Spleen (tissue), 11 donors: Measurements from ENCODE around the gene ADAP1. TPM values are rescaled to one million over a fixed set of nuclear protein-coding genes. Genes with fewer than 3 reads are reported as not detected.
A peak's percentile ranks its signal among the peaks of the same experiment; 100 is the strongest.

Experiments used
- DNase-seq: peaks from one replicate; pipeline ENCODE4 v3.0.0-alpha.2; 2020
- H3K27ac ChIP-seq, 8 donors: fragments of 200-600 bp; sonication (generic) in 7 of 8; 1 replicate in 4 of 8; 2 replicates in 4 of 8; pipeline versions ENCODE4 v1.5.0 to v1.8.0; 2016 to 2021; ENCODE audit warnings: inconsistent platforms in 4 of 8, mild to moderate bottlenecking in 4 of 8, moderate library complexity in 1 of 8
- H3K27me3 ChIP-seq, 7 donors: fragments of 200-600 bp; sonication (generic) in 6 of 7; replicated peaks in 1 of 7; 1 replicate in 4 of 7; 2 replicates in 3 of 7; pipeline versions ENCODE4 v1.5.0 to v1.8.0; 2016 to 2021; ENCODE audit warnings: inconsistent platforms in 3 of 7, mild to moderate bottlenecking in 1 of 7
- H3K36me3 ChIP-seq, 6 donors: fragments of 200-600 bp; sonication (generic) in 5 of 6; 1 replicate in 4 of 6; 2 replicates in 2 of 6; pipeline versions ENCODE4 v1.5.0 to v1.8.0; 2016 to 2021; ENCODE audit warnings: inconsistent platforms in 2 of 6
- H3K4me1 ChIP-seq, 6 donors: fragments of 200-600 bp; sonication (generic) in 5 of 6; 1 replicate in 3 of 6; 2 replicates in 3 of 6; pipeline versions ENCODE4 v1.5.0 to v1.8.0; 2016 to 2021; ENCODE audit warnings: inconsistent platforms in 3 of 6
- H3K4me3 ChIP-seq, 8 donors: fragments of 200-600 bp; sonication (generic) in 7 of 8; 1 replicate in 4 of 8; 2 replicates in 4 of 8; pipeline versions ENCODE4 v1.5.0 to v1.8.0; 2016 to 2021; ENCODE audit warnings: inconsistent platforms in 4 of 8, mild to moderate bottlenecking in 4 of 8, moderate library complexity in 2 of 8
- H3K9me3 ChIP-seq, 8 donors: fragments of 200-600 bp; sonication (generic) in 7 of 8; 1 replicate in 4 of 8; 2 replicates in 4 of 8; pipeline versions ENCODE4 v1.5.0 to v1.8.0; 2016 to 2021; ENCODE audit warnings: inconsistent platforms in 4 of 8
- POLR2A ChIP-seq, 3 donors: fragments of 450-650 bp; IDR thresholded peaks; one replicate each; pipeline ENCODE4 v1.5.1; 2017; ENCODE audit warnings: antibody characterized with exemption in 3 of 3, mild to moderate bottlenecking in 1 of 3
- POLR2AphosphoS5 ChIP-seq, 3 donors: sonication (generic); formaldehyde crosslinking; IDR thresholded peaks; one replicate each; pipeline ENCODE4 v1.5.1; 2017; ENCODE audit warnings: antibody characterized with exemption in 3 of 3
- WGBS, 5 donors: extraction: QIAGEN DNeasy Blood & Tissue Kit in 3 of 5; methylation state at CpG; one replicate each; pipeline versions ENCODE4 v1.1.5 to v1.1.7; 2013 to 2018; 5-methylcytosine and 5-hydroxymethylcytosine counted together
- intact Hi-C: fragments of 100-400 bp; cut with DNase I; formaldehyde crosslinking; loops from one replicate; pipeline ENCODE4 v1.15.0; 2023; ENCODE audit warnings: low total_unique reads
- polyA plus RNA-seq, 3 donors: library from polyadenylated mRNA; stranded (reverse); fragments of 200-250 nt; gene quantifications; one replicate each; pipeline ENCODE4 v1.2.1, GENCODE V29; 2013
- total RNA-seq, 7 donors: library from RNA; depleted of rRNA in 3 of 7; stranded (reverse); fragments of >200 nt in 3 of 7; fragmentation: NEBNext Ultra II Directional in 4 of 7; extraction: Animal tissue kit (Norgen Biotek cat#: 25700) in 4 of 7; gene quantifications; one replicate each; pipeline versions ENCODE4 v1.1.0 to v1.2.1, GENCODE V29; 2016 to 2021
- TF ChIP-seq, protein P1 (sequence below), 11 experiments: fragments of 200-600 bp in 7 of 11; fragments of 450-650 bp in 4 of 11; sonication (generic) in 4 of 11; IDR thresholded peaks in 8 of 11; conservative IDR thresholded peaks in 3 of 11; 1 replicate in 7 of 11; 2 replicates in 4 of 11; pipeline versions ENCODE4 v1.4.0 to v1.8.0; 2016 to 2021; ENCODE audit warnings: antibody characterized with exemption in 11 of 11, inconsistent platforms in 4 of 11, mild to moderate bottlenecking in 1 of 11
- donor health status: healthy with polysubstance abuse.
- donor health status: DM: no; HTN: no; CAD: no; lungs with moderate emphysema.
- donor health status: DM: no; HTN: no; CAD: no.
- donor health status: Bipolar disorder and iron deficiency.
- donor health status: healthy.
- donor health status: DM: no; HTN: no; CAD: no.
- donor health status: DM: yes; HTN: yes; CAD: no.

ADAP1 gene
- total and polyA plus RNA-seq, 10 donors, result 8.7 to 38.6 (median 22.7) TPM

DNA sequence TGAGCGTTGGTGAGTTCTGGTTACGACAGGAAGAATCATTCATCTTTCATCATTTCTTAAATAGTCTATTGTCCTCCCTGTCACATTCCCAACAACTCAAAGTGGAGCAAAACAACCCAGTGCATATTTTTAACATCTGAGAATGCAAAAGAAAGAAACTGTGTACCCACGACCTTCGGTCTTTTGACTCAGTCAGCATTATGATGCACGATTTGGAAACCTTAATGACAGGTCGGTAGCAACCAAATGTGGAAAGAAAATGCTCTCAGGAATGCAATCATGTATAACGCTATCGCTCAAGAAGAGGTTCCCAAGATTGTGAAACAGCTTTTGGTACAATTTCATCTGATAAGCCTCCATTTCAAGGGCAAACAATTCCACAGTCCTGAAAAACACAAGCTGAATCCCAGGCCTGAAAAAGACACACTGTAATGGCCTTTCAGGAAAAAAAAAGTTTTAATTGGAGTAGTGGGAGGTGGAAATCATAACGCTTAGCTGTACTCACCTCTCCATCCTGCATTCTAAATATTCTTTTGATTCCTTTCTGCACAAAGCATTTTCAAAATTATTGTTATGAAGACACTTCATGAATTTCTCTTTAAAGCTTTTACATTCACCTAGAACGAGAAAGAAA, 18.3 kb upstream of the ADAP1 start:
- 68 to 88% (median 72%) methylated on average over 10 of the region's 10 CpGs for WGBS, 5 donors
- H3K27ac ChIP-seq, result no peak overlapping the region
- intact Hi-C loops, result no loop called here
- H3K9me3 ChIP-seq, result no peaks in the 10 kb centered on the region
- H3K36me3 ChIP-seq, result peaks cover 0 to 58% (median 53%) of the 10 kb centered on the region in 6 donors
- H3K4me1 ChIP-seq, result peaks cover 21 to 79% (median 48%) of the 10 kb centered on the region in 6 donors
- DNase-seq, result no peak
- TF ChIP-seq POLR2AphosphoS5 (IDR thresholded peaks at IDR 0.05), result no peak
- TF ChIP-seq, protein P1, sequence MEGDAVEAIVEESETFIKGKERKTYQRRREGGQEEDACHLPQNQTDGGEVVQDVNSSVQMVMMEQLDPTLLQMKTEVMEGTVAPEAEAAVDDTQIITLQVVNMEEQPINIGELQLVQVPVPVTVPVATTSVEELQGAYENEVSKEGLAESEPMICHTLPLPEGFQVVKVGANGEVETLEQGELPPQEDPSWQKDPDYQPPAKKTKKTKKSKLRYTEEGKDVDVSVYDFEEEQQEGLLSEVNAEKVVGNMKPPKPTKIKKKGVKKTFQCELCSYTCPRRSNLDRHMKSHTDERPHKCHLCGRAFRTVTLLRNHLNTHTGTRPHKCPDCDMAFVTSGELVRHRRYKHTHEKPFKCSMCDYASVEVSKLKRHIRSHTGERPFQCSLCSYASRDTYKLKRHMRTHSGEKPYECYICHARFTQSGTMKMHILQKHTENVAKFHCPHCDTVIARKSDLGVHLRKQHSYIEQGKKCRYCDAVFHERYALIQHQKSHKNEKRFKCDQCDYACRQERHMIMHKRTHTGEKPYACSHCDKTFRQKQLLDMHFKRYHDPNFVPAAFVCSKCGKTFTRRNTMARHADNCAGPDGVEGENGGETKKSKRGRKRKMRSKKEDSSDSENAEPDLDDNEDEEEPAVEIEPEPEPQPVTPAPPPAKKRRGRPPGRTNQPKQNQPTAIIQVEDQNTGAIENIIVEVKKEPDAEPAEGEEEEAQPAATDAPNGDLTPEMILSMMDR (IDR thresholded peaks at IDR 0.05 in 8 of 11, conservative IDR thresholded peaks at IDR 0.05 in 3 of 11), result no peak
- no peak for TF ChIP-seq POLR2A (IDR thresholded peaks at IDR 0.05)
- no peaks in the 10 kb centered on the region for H3K27me3 ChIP-seq
- peak overlapping the region in 1 of 8 donors; percentile 100 for H3K4me3 ChIP-seq

DNA sequence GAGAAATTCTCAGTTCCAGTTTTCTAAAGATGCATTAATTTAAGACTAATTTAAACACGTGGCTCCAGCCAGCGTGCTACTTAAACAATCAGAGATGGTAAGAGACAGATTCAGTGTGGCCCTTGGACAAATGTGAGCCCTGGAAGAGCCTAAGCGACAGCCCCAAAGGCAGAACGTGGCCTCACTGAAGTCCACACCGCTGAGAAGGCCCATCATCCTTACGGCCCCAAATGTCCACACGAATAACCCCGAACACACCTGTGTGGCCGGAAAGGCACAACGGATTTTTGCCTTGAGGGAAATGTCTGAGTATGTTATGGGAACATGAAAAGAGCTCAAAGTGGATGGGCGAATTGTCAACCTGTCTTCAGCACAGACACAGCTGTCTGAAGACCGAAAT, 17.6 kb upstream of the ADAP1 start:
- Histone ChIP-seq H3K36me3 (peaks cover 0 to 65% (median 59%) of the 10 kb centered on the region in 6 donors), H3K4me1 (peaks cover 21 to 79% (median 48%) of the 10 kb centered on the region in 6 donors)
- intact Hi-C loops, result no loop called here

DNA sequence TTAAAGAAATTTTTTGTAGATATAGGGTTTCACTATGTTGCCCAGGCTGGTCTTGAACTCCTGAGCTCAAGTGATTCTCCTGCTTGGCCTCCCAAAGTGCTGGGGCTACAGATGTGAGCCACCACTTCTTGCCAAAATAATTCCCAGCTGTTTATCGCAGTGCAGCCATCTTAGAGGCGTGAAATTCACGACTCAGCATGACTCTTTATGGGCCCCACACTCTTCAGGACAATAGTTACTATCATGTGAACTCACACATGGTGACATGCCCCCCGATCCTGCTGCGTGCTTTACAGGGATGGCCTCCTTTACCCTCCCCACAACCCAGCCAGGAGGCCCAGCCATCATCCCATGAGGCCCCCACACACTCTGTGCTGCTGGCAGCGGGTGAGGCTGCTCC, 16.3 kb upstream of the ADAP1 start:
- whole genome bisulfite sequencing, 5 donors, result 90 to 95% (median 93%) methylated on average over 6 of the region's 6 CpGs
- Histone ChIP-seq H3K36me3 (peaks cover 0 to 74% (median 66%) of the 10 kb centered on the region in 6 donors), H3K27ac (no peak overlapping the region), H3K27me3 (no peaks in the 10 kb centered on the region), H3K4me3 (no peak overlapping the region), H3K9me3 (no peaks in the 10 kb centered on the region), H3K4me1 (peaks cover 21 to 84% (median 51%) of the 10 kb centered on the region in 6 donors)
- TF ChIP-seq POLR2AphosphoS5 (IDR thresholded peaks at IDR 0.05) (no peak), POLR2A (IDR thresholded peaks at IDR 0.05) (no peak)
- TF ChIP-seq, protein P1 (IDR thresholded peaks at IDR 0.05 in 8 of 11, conservative IDR thresholded peaks at IDR 0.05 in 3 of 11), result no peak
- DNase-seq, result no peak
- intact Hi-C loops, result no loop called here

More for the DNA sequence above, 17.6 kb upstream of the ADAP1 start:
- Histone ChIP-seq H3K27me3 (no peaks in the 10 kb centered on the region), H3K27ac (no peak overlapping the region), H3K4me3 (no peak overlapping the region), H3K9me3 (no peaks in the 10 kb centered on the region)
- WGBS, 5 donors, result 87 to 92% (median 90%) methylated on average over 12 of the region's 12 CpGs
- DNase-seq, result no peak
- TF ChIP-seq POLR2A (IDR thresholded peaks at IDR 0.05) (no peak), POLR2AphosphoS5 (IDR thresholded peaks at IDR 0.05) (no peak)
- TF ChIP-seq, protein P1 (IDR thresholded peaks at IDR 0.05 in 8 of 11, conservative IDR thresholded peaks at IDR 0.05 in 3 of 11), result no peak

DNA sequence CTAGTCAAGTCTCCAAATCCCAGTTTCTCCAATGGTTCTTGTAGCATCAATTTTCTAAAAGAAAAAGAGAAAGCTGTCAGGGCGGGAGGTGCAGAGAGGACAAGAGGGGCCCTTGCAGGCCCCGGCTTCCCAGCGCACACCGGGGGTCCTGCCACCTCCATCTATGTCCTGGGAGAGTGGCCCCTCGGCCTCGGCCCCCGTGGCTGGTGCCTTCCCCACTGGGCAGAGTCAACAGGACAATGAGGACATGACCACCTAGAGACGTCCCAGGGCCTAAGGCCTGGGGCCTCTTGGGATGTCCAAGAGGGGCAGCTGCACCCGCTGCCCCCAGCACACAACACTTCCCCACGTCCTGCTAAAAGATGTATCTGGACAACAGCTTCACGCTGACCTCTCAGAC, 14.9 kb upstream of the ADAP1 start:
- Histone ChIP-seq H3K36me3 (peaks cover 0 to 74% (median 66%) of the 10 kb centered on the region in 6 donors), H3K4me1 (peaks cover 27 to 88% (median 56%) of the 10 kb centered on the region in 6 donors), H3K27me3 (no peaks in the 10 kb centered on the region), H3K27ac (no peak overlapping the region), H3K9me3 (no peaks in the 10 kb centered on the region), H3K4me3 (no peak overlapping the region)
- intact Hi-C loops, result no loop called here
- peak in 1 of 3 donors; percentile 3 for TF ChIP-seq POLR2AphosphoS5 (IDR thresholded peaks at IDR 0.05)
- TF ChIP-seq, protein P1 (IDR thresholded peaks at IDR 0.05 in 8 of 11, conservative IDR thresholded peaks at IDR 0.05 in 3 of 11), result no peak
- WGBS, 5 donors, result 88 to 97% (median 95%) methylated on average over 11 of the region's 11 CpGs
- DNase-seq, result peak; percentile 74
